Progenitor cell of endocrine pancreas (in vitro differentiated cells): ENCODE results near the gene POFUT1. TPM values are rescaled to one million over a fixed set of nuclear protein-coding genes. Genes with fewer than 3 reads are reported as not detected.
"Not testable (repeated sequence)": the region's sequence is repeated elsewhere in the genome, so short reads cannot be mapped to it uniquely, and the experiment has no call there.

Experiments
- DNase-seq: peaks from one replicate; pipeline ENCODE4 v3.0.0; 2021; ENCODE audit warnings: low spot score; ENCODE audit not compliant: unreplicated experiment
- H3K27ac Mint-ChIP-seq: 2 replicates; pipeline ENCODE4 v1.8.0; 2021; ENCODE audit warnings: mild to moderate bottlenecking, moderate library complexity, mixed read lengths
- H3K27me3 Mint-ChIP-seq: 2 replicates; pipeline ENCODE4 v1.8.0; 2021; ENCODE audit warnings: mixed read lengths
- H3K36me3 Mint-ChIP-seq: 2 replicates; pipeline ENCODE4 v1.8.0; 2022; ENCODE audit warnings: mixed read lengths; ENCODE audit not compliant: insufficient read depth
- H3K4me1 Mint-ChIP-seq: 2 replicates; pipeline ENCODE4 v1.8.0; 2021; ENCODE audit warnings: low read depth, mixed read lengths
- H3K4me3 Mint-ChIP-seq: 2 replicates; pipeline ENCODE4 v1.8.0; 2021; ENCODE audit warnings: low read depth, mild to moderate bottlenecking, moderate library complexity, mixed read lengths
- H3K9me3 Mint-ChIP-seq: 2 replicates; pipeline ENCODE4 v1.8.0; 2021; ENCODE audit warnings: low read depth, mixed read lengths
- CTCF ChIP-seq: fragments of 200-600 bp; sonication (generic); IDR thresholded peaks from one replicate; pipeline ENCODE4 v1.5.0; 2021; ENCODE audit warnings: antibody characterized with exemption, mild to moderate bottlenecking; ENCODE audit not compliant: unreplicated experiment
- total RNA-seq: library from RNA; stranded (reverse); gene quantifications from 2 replicates; pipeline ENCODE4 v1.2.1, GENCODE V29; 2021

Gene POFUT1
- total RNA-seq, 1 donor from 2014 or later: 49.8 TPM

GRCh38 chr20:32238483-32239425 lies 31.1 kb downstream of the POFUT1 start:
- TF ChIP-seq CTCF: no peak

GRCh38 chr20:32240205-32240604 lies 32.5 kb downstream of the POFUT1 start:
- peak; percentile 60 for TF ChIP-seq CTCF
- no peak overlapping the region for H3K4me3 Mint-ChIP-seq
- DNase-seq: peak; percentile 18
- peak overlapping the region; percentile 88 for H3K27ac Mint-ChIP-seq
- H3K27me3 Mint-ChIP-seq: no peaks in the 10 kb centered on the region
- no peaks in the 10 kb centered on the region for H3K9me3 Mint-ChIP-seq
- H3K4me1 Mint-ChIP-seq: peaks cover 15% of the 10 kb centered on the region
- peaks cover 5% of the 10 kb centered on the region for H3K36me3 Mint-ChIP-seq

More at GRCh38 chr20:32238483-32239425, 31.1 kb downstream of the POFUT1 start:
- peaks cover 15% of the 10 kb centered on the region for H3K4me1 Mint-ChIP-seq
- no peaks in the 10 kb centered on the region for H3K27me3 Mint-ChIP-seq
- no peak overlapping the region for H3K4me3 Mint-ChIP-seq
- H3K36me3 Mint-ChIP-seq: peaks cover 12% of the 10 kb centered on the region
- peak overlapping the region; percentile 57 for H3K27ac Mint-ChIP-seq
- no peaks in the 10 kb centered on the region for H3K9me3 Mint-ChIP-seq
- no peak for DNase-seq

GRCh38 chr20:32241807-32242206 lies 34.1 kb downstream of the POFUT1 start:
- Mint-ChIP-seq H3K36me3 (no peaks in the 10 kb centered on the region), H3K27me3 (no peaks in the 10 kb centered on the region), H3K27ac (no peak overlapping the region), H3K9me3 (no peaks in the 10 kb centered on the region), H3K4me1 (peaks cover 11% of the 10 kb centered on the region), H3K4me3 (no peak overlapping the region)
- TF ChIP-seq CTCF: no peak
- no peak for DNase-seq

GRCh38 chr20:32244150-32244823 lies 36.6 kb downstream of the POFUT1 start:
- Mint-ChIP-seq H3K4me1 (peaks cover 11% of the 10 kb centered on the region), H3K36me3 (no peaks in the 10 kb centered on the region), H3K27me3 (no peaks in the 10 kb centered on the region), H3K9me3 (no peaks in the 10 kb centered on the region), H3K4me3 (no peak overlapping the region), H3K27ac (no peak overlapping the region)
- no peak for DNase-seq
- no peak for TF ChIP-seq CTCF

GRCh38 chr20:32244959-32245358 lies 37.3 kb downstream of the POFUT1 start:
- Mint-ChIP-seq H3K4me3 (no peak overlapping the region), H3K27me3 (no peaks in the 10 kb centered on the region), H3K4me1 (peaks cover 8% of the 10 kb centered on the region), H3K9me3 (no peaks in the 10 kb centered on the region), H3K36me3 (no peaks in the 10 kb centered on the region), H3K27ac (no peak overlapping the region)
- no peak for DNase-seq
- TF ChIP-seq CTCF: no peak

- H3K36me3 Mint-ChIP-seq, H3K4me3 Mint-ChIP-seq, H3K27me3 Mint-ChIP-seq, H3K9me3 Mint-ChIP-seq, DNase-seq, H3K27ac Mint-ChIP-seq, H3K4me1 Mint-ChIP-seq: not testable (repeated sequence)
Measured at GRCh38 chr20:32246208-32246607, 38.5 kb downstream of the POFUT1 start.
